Measurements from ENCODE around the gene PGLYRP4.

Gene PGLYRP4

GRCh38 chr1:153308540-153308939 is 40.1 kb downstream of the PGLYRP4 start:
- H3K27me3 ChIP-seq (ENCODE audit: insufficient read depth, low read length) = no peaks in the 10 kb centered on the region
- TF ChIP-seq EZH2 (IDR thresholded peaks at IDR 0.05; ENCODE audit: borderline replicate concordance, low read length) (no peak), CTCF (IDR thresholded peaks at IDR 0.05; ENCODE audit: low read length) (no peak)
- no peak overlapping the region for H3K4me3 ChIP-seq (ENCODE audit: low read depth, low read length, poor library complexity, severe bottlenecking)
- H2AFZ ChIP-seq (ENCODE audit: low read length) = no peak overlapping the region
- H3K4me1 ChIP-seq (ENCODE audit: insufficient read depth, low read length, severe bottlenecking) = no peaks in the 10 kb centered on the region
- no peak overlapping the region for H3K9ac ChIP-seq (ENCODE audit: low read length)
- H3K9me2 ChIP-seq (ENCODE audit: low read depth, low read length) = no peaks in the 10 kb centered on the region
- no peak overlapping the region for H3K27ac ChIP-seq (ENCODE audit: low read depth, low read length, poor library complexity, severe bottlenecking)
- H3F3A ChIP-seq (ENCODE audit: insufficient read depth, low read length) = no peaks in the 10 kb centered on the region
- H3K79me2 ChIP-seq (ENCODE audit: insufficient read depth, low read length) = no peaks in the 10 kb centered on the region
- H3K36me3 ChIP-seq (ENCODE audit: insufficient read depth, low read length) = no peaks in the 10 kb centered on the region
- no peaks in the 10 kb centered on the region for H3K9me3 ChIP-seq (ENCODE audit: low read length)
- H3K4me2 ChIP-seq (ENCODE audit: low read length) = no peak overlapping the region
- no peaks in the 10 kb centered on the region for H4K20me1 ChIP-seq (ENCODE audit: insufficient read depth, low read length)

GRCh38 chr1:153307221-153307600 is 41.4 kb downstream of the PGLYRP4 start:
- no peaks in the 10 kb centered on the region for H4K20me1 ChIP-seq (ENCODE audit: insufficient read depth, low read length)
- no peaks in the 10 kb centered on the region for H3K9me3 ChIP-seq (ENCODE audit: low read length)
- no peaks in the 10 kb centered on the region for H3K9me2 ChIP-seq (ENCODE audit: low read depth, low read length)
- H3F3A ChIP-seq (ENCODE audit: insufficient read depth, low read length) = no peaks in the 10 kb centered on the region
- H3K27ac ChIP-seq (ENCODE audit: low read depth, low read length, poor library complexity, severe bottlenecking) = no peak overlapping the region
- H3K4me1 ChIP-seq (ENCODE audit: insufficient read depth, low read length, severe bottlenecking) = no peaks in the 10 kb centered on the region
- no peaks in the 10 kb centered on the region for H3K36me3 ChIP-seq (ENCODE audit: insufficient read depth, low read length)
- no peak overlapping the region for H3K4me3 ChIP-seq (ENCODE audit: low read depth, low read length, poor library complexity, severe bottlenecking)
- no peak overlapping the region for H2AFZ ChIP-seq (ENCODE audit: low read length)
- no peak overlapping the region for H3K9ac ChIP-seq (ENCODE audit: low read length)
- no peaks in the 10 kb centered on the region for H3K79me2 ChIP-seq (ENCODE audit: insufficient read depth, low read length)
- TF ChIP-seq EZH2 (IDR thresholded peaks at IDR 0.05; ENCODE audit: borderline replicate concordance, low read length) (no peak), CTCF (IDR thresholded peaks at IDR 0.05; ENCODE audit: low read length) (no peak)
- H3K4me2 ChIP-seq (ENCODE audit: low read length) = no peak overlapping the region
- no peaks in the 10 kb centered on the region for H3K27me3 ChIP-seq (ENCODE audit: insufficient read depth, low read length)

GRCh38 chr1:153306303-153307220 is 42.1 kb downstream of the PGLYRP4 start:
- Histone ChIP-seq H3K9me3 (ENCODE audit: low read length) (no peaks in the 10 kb centered on the region), H4K20me1 (ENCODE audit: insufficient read depth, low read length) (no peaks in the 10 kb centered on the region), H3K4me1 (ENCODE audit: insufficient read depth, low read length, severe bottlenecking) (no peaks in the 10 kb centered on the region), H3K4me3 (ENCODE audit: low read depth, low read length, poor library complexity, severe bottlenecking) (no peak overlapping the region), H2AFZ (ENCODE audit: low read length) (no peak overlapping the region), H3K4me2 (ENCODE audit: low read length) (no peak overlapping the region), H3K36me3 (ENCODE audit: insufficient read depth, low read length) (no peaks in the 10 kb centered on the region), H3K79me2 (ENCODE audit: insufficient read depth, low read length) (no peaks in the 10 kb centered on the region), H3F3A (ENCODE audit: insufficient read depth, low read length) (no peaks in the 10 kb centered on the region), H3K9ac (ENCODE audit: low read length) (no peak overlapping the region), H3K9me2 (ENCODE audit: low read depth, low read length) (no peaks in the 10 kb centered on the region), H3K27me3 (ENCODE audit: insufficient read depth, low read length) (no peaks in the 10 kb centered on the region), H3K27ac (ENCODE audit: low read depth, low read length, poor library complexity, severe bottlenecking) (no peak overlapping the region)
- no peak for TF ChIP-seq EZH2 (IDR thresholded peaks at IDR 0.05; ENCODE audit: borderline replicate concordance, low read length)
- TF ChIP-seq CTCF (IDR thresholded peaks at IDR 0.05; ENCODE audit: low read length) = no peak

Data from OCI-LY1 (cell line).